NCI-H748 (cell line): ENCODE results near the gene HES6.

Source experiments
- DNase-seq: peaks from one replicate; lab custom pipeline; 2025; ENCODE audit not compliant: unreplicated experiment; lab: John Stamatoyannopoulos, UW

Gene HES6

DNA sequence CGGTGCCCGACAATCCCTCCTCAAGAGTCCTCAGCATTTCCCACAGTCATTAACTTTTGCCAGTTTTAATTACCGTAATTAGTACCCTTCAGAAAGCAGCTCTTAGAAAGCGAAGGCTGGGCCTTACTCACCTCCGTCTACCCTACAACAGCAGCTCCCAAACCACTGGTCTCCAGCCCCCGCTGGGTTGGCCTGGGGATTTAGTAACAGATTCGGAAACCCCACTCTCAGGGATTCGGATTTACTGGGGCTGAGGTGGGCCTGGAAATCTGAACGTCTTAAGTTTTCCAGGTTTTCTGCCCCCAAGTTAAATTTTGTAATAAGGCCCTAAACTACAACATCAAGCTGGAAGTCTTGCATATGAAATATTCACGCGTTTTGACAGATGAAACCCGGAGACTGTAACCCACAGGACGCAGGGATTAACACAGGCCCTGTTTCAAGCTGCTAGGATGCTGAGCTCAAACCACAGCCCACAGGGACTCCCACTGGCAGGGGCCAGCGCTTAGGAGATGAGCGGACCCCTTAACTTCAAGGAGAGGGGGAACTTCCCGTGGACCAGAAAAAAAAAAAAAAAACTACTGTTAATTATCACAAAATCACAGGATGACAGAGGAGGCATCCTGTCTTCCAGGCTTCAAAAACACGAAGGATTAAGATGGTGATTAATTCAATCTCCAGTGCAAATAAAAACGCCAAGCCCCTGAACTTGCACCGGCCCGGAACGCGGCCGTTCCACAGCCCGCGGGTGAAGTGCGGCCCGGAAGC lies 37.3 kb downstream of the HES6 start:
- peak; percentile 31 for DNase-seq

DNA sequence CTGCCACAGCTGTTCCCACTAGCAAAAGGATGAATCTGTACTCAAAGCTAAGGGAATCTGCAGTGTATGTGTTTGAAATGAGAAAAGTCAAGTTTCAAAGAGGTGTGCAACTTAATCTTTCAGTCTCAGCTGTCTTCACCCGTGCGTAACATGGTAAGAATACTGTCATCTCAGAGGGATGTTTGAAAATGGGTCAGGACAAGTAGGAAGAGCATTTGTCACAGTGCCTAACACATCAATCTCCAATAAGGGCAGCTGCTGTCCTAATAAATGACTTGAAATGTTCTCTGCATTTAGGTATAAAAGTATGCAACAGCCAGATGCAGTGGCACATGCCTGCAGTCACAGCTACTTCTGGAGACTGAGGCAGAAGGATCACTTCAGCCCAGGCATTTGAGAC lies 49.4 kb downstream of the HES6 start:
- DNase-seq: no peak
